A673 (cell line): ENCODE results near the gene TAS1R2. TPM values are rescaled to one million over a fixed set of nuclear protein-coding genes. Genes with fewer than 3 reads are reported as not detected.

ENCODE experiments used
- BruUV-seq: library from RNA; stranded (reverse); fragments of 400-500 nt; replicated peaks from 2 replicates; lab custom pipeline; 2021; lab: Mats Ljungman, UMichigan
- CTCF ChIA-PET: fragments of 300-600 bp; sonication (Branson Sonifier 250); formaldehyde crosslinking; loops from one replicate; lab custom pipeline; 2022; ENCODE audit warnings: antibody characterized with exemption; lab: Charles Lee
- POLR2A ChIA-PET: fragments of 300-600 bp; sonication (Branson Sonifier 250); formaldehyde crosslinking; loops from one replicate; lab custom pipeline; 2022; ENCODE audit warnings: antibody characterized with exemption; ENCODE audit not compliant: low non-redundant PET; lab: Charles Lee
- DNase-seq: peaks from one replicate; pipeline ENCODE4 v3.0.0-alpha.2; 2015; ENCODE audit warnings: low spot score
- H3K27ac ChIP-seq: fragments of 200-600 bp; sonication (generic); 2 replicates; pipeline ENCODE4 v1.5.1; 2016; ENCODE audit warnings: mixed run types, low read depth, mild to moderate bottlenecking, mixed read lengths, antibody characterized with exemption, low read length; ENCODE audit not compliant: poor library complexity, severe bottlenecking
- H3K27me3 ChIP-seq: fragments of 200-600 bp; sonication (generic); replicated peaks from 2 replicates; pipeline ENCODE4 v1.6.1; 2017; ENCODE audit warnings: mixed run types, low read depth, mild to moderate bottlenecking, mixed read lengths, antibody characterized with exemption, low read length; ENCODE audit not compliant: insufficient read depth, poor library complexity
- H3K36me3 ChIP-seq: fragments of 200-600 bp; sonication (generic); 2 replicates; pipeline ENCODE4 v1.6.1; 2016; ENCODE audit warnings: mixed run types, mild to moderate bottlenecking, mixed read lengths, antibody characterized with exemption, low read length; ENCODE audit not compliant: insufficient read depth, poor library complexity, severe bottlenecking
- H3K4me1 ChIP-seq: fragments of 200-600 bp; sonication (generic); 2 replicates; pipeline ENCODE4 v1.6.1; 2017; ENCODE audit warnings: mixed run types, mild to moderate bottlenecking, mixed read lengths, antibody characterized with exemption, low read length; ENCODE audit not compliant: insufficient read depth, poor library complexity, severe bottlenecking
- H3K4me3 ChIP-seq: fragments of 200-600 bp; sonication (generic); 2 replicates; pipeline ENCODE4 v1.5.1; 2016; ENCODE audit warnings: low read depth, mixed run types, mild to moderate bottlenecking, mixed read lengths, low read length; ENCODE audit not compliant: poor library complexity, severe bottlenecking
- H3K9me3 ChIP-seq: fragments of 200-600 bp; sonication (generic); 2 replicates; pipeline ENCODE4 v1.6.1; 2016; ENCODE audit warnings: mixed run types, low read depth, mild to moderate bottlenecking, mixed read lengths, antibody characterized with exemption, low read length; ENCODE audit not compliant: poor library complexity, severe bottlenecking
- EZH2 ChIP-seq: fragments of 200-600 bp; sonication (generic); IDR thresholded peaks from 2 replicates; pipeline ENCODE4 v1.6.1; 2017; ENCODE audit warnings: borderline replicate concordance, low read depth, mild to moderate bottlenecking, mixed read lengths, antibody characterized with exemption, low read length; ENCODE audit not compliant: poor library complexity, severe bottlenecking
- intact Hi-C: fragments of 100-400 bp; cut with micrococcal nuclease; formaldehyde crosslinking; loops from one replicate; pipeline ENCODE4 v1.10.0; 2022; ENCODE audit not compliant: unreplicated experiment
- total RNA-seq: library from RNA; stranded (reverse); gene quantifications from 2 replicates; pipeline ENCODE4 v1.2.3, GENCODE V29; 2021
- TF ChIP-seq, protein P1 (sequence below): fragments of 300-800, 200-600 bp; sonication (generic); conservative IDR thresholded peaks from 2 replicates; pipeline ENCODE4 v1.5.1; 2017; ENCODE audit warnings: low read depth, mild to moderate bottlenecking, antibody characterized with exemption, low read length, moderate library complexity, mixed read lengths

TAS1R2 gene
- total RNA-seq, 1 experiment from 2014 or later: not detected

DNA sequence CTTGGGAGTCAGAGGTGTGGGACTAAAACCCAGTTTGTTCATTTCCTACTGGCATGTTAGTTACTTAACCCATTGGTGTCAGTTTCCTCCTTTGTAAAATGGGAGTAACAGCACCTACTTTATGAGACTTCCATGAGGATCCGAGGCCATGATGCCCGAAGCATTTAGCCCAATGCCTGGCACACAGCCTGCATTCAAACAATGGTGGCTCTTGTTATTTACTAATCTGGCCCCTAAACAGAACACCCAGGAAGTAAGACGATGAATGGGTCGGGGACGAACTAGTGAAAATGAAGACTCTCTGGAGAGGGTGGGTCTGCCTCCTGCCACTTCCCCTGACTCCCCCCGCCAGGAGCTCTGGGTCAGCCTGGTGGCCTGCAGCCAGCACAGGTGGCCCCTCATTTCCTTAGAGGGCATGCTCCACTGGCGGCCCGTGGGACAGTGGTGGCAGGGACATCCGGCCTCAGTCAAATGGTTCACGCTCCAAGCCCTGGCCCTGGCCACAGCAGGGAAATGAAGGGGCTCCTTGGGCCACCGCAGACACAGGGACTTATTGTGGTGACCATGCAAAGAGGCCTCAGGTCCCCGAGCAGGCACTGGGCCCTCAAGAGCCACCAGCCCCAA is 9.5 kb upstream of the TAS1R2 start:
- H3K27ac ChIP-seq: no peak overlapping the region
- H3K4me1 ChIP-seq: no peaks in the 10 kb centered on the region
- H3K4me3 ChIP-seq: no peak overlapping the region
- no TSS peak for BruUV-seq
- CTCF ChIA-PET: no interaction called here
- H3K9me3 ChIP-seq: no peaks in the 10 kb centered on the region
- H3K27me3 ChIP-seq: no peaks in the 10 kb centered on the region
- intact Hi-C loops: no loop called here
- POLR2A ChIA-PET: no interaction called here
- H3K36me3 ChIP-seq: no peaks in the 10 kb centered on the region
- no peak for DNase-seq
- TF ChIP-seq, protein P1, sequence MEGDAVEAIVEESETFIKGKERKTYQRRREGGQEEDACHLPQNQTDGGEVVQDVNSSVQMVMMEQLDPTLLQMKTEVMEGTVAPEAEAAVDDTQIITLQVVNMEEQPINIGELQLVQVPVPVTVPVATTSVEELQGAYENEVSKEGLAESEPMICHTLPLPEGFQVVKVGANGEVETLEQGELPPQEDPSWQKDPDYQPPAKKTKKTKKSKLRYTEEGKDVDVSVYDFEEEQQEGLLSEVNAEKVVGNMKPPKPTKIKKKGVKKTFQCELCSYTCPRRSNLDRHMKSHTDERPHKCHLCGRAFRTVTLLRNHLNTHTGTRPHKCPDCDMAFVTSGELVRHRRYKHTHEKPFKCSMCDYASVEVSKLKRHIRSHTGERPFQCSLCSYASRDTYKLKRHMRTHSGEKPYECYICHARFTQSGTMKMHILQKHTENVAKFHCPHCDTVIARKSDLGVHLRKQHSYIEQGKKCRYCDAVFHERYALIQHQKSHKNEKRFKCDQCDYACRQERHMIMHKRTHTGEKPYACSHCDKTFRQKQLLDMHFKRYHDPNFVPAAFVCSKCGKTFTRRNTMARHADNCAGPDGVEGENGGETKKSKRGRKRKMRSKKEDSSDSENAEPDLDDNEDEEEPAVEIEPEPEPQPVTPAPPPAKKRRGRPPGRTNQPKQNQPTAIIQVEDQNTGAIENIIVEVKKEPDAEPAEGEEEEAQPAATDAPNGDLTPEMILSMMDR: no peak
- TF ChIP-seq EZH2: no peak

GRCh38 chr1:18868354-18868753 is 8.9 kb upstream of the TAS1R2 start:
- ChIA-PET POLR2A (no interaction called here), CTCF (interaction anchor here (0.5 kb wide), 1 partner anchor 38 kb away, joined by 4 read pairs; no protein-coding TSS in a partner anchor)
- BruUV-seq: no TSS peak
- no peaks in the 10 kb centered on the region for H3K9me3 ChIP-seq
- H3K27ac ChIP-seq: no peak overlapping the region
- no peak for DNase-seq
- intact Hi-C loops: no loop called here
- H3K27me3 ChIP-seq: no peaks in the 10 kb centered on the region
- H3K4me3 ChIP-seq: no peak overlapping the region
- no peaks in the 10 kb centered on the region for H3K36me3 ChIP-seq
- no peak for TF ChIP-seq EZH2
- TF ChIP-seq, protein P1: no peak
- no peaks in the 10 kb centered on the region for H3K4me1 ChIP-seq

DNA sequence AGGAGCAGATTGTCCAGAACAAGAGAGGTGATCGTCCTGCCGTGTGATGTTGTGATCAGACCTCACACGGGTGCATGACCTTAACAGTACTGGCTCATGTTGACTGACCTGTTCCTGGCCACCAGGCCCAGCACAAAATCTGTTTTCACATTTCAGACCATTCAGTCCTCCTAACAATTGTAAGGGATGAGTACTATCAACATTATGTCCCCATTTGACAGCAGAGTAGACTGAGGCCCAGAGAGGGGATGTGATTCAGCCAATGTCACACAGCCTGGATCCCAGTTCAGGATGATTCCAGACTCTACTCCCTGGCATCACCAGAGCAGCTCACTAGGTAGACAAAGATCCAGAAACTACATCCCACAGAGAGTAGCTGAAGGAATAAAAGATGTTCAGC is 7.4 kb upstream of the TAS1R2 start:
- Histone ChIP-seq H3K27me3 (no peaks in the 10 kb centered on the region), H3K4me1 (no peaks in the 10 kb centered on the region), H3K36me3 (no peaks in the 10 kb centered on the region), H3K9me3 (no peaks in the 10 kb centered on the region), H3K27ac (no peak overlapping the region), H3K4me3 (no peak overlapping the region)
- intact Hi-C loops: no loop called here
- ChIA-PET CTCF (interaction anchor here (0.6 kb wide), 1 partner anchor 395 kb away, joined by 10 read pairs; no protein-coding TSS in a partner anchor), POLR2A (no interaction called here)
- DNase-seq: no peak
- TF ChIP-seq, protein P1: no peak
- TF ChIP-seq EZH2: no peak
- BruUV-seq: no TSS peak
